H1 (cell line): ENCODE results near the gene PRKD1. TPM values are rescaled to one million over a fixed set of nuclear protein-coding genes. Genes with fewer than 3 reads are reported as not detected.

Experiments used
- CTCF ChIA-PET: fragments of 300-600 bp; sonication (Branson Sonifier 250); formaldehyde crosslinking; loops from one replicate; lab custom pipeline; 2021; ENCODE audit not compliant: partially characterized antibody; lab: Charles Lee
- POLR2A ChIA-PET: fragments of 300-600 bp; sonication (Branson Sonifier 250); formaldehyde crosslinking; loops from one replicate; lab custom pipeline; 2021; ENCODE audit warnings: inconsistent platforms; ENCODE audit not compliant: partially characterized antibody; lab: Charles Lee
- DNase-seq, 2 experiments: peaks; one replicate each; pipeline versions ENCODE4 v3.0.0 to v3.0.0-alpha.2; 2010 to 2022; ENCODE audit warnings: low spot score in 2 of 2, low read depth in 1 of 2, mixed read lengths in 1 of 2
- FAIRE-seq: peaks from 2 replicates; lab custom pipeline; 2011; peaks lifted over from hg19 to GRCh38; lab: Jason Lieb, UNC
- H2AFZ ChIP-seq: 2 replicates; pipeline ENCODE4 v1.8.1; 2012; ENCODE audit warnings: low read length, inconsistent platforms
- H2AK5ac ChIP-seq: 2 replicates; pipeline ENCODE4 v1.6.1; 2013; ENCODE audit warnings: low read depth, low read length
- H2BK120ac ChIP-seq: replicated peaks from 2 replicates; pipeline ENCODE3; 2013; ENCODE audit warnings: low read depth, low read length, inconsistent platforms
- H2BK12ac ChIP-seq: 2 replicates; pipeline ENCODE4 v1.6.1; 2013; ENCODE audit warnings: low read depth, low read length
- H2BK15ac ChIP-seq: 2 replicates; pipeline ENCODE4 v1.6.1; 2013; ENCODE audit warnings: low read length
- H2BK20ac ChIP-seq: 2 replicates; pipeline ENCODE4 v1.6.1; 2013; ENCODE audit warnings: low read length
- H2BK5ac ChIP-seq: 2 replicates; pipeline ENCODE4 v1.6.1; 2013; ENCODE audit warnings: low read depth, low read length
- H3K14ac ChIP-seq: 2 replicates; pipeline ENCODE4 v1.6.1; 2013; ENCODE audit warnings: inconsistent platforms; ENCODE audit not compliant: insufficient read length
- H3K18ac ChIP-seq: 2 replicates; pipeline ENCODE4 v1.6.1; 2013; ENCODE audit warnings: low read length; ENCODE audit errors: extremely low read depth
- H3K23ac ChIP-seq: 2 replicates; pipeline ENCODE4 v1.6.1; 2013; ENCODE audit warnings: inconsistent platforms; ENCODE audit not compliant: insufficient read length
- H3K23me2 ChIP-seq: 2 replicates; pipeline ENCODE4 v1.6.1; 2013; ENCODE audit warnings: low read depth, low read length
- H3K27ac ChIP-seq: 2 replicates; pipeline ENCODE4 v1.6.1; 2011; ENCODE audit warnings: low read depth, low read length, inconsistent platforms
- H3K27me3 ChIP-seq, 4 experiments: replicated peaks in 1 of 4; 1 replicate in 1 of 4; 2 replicates in 3 of 4; pipeline versions ENCODE4 v1.6.1 to v1.8.1; 2011 to 2013; ENCODE audit warnings: low read length in 3 of 4, mild to moderate bottlenecking in 3 of 4, inconsistent platforms in 2 of 4, mixed read lengths in 2 of 4, moderate library complexity in 1 of 4; ENCODE audit not compliant: control insufficient read depth in 3 of 4, insufficient read depth in 3 of 4; ENCODE audit errors: extremely low read depth in 1 of 4
- H3K36me3 ChIP-seq, 4 experiments: 2 replicates each; pipeline versions ENCODE4 v1.6.1 to v1.8.1; 2011 to 2013; ENCODE audit warnings: mild to moderate bottlenecking in 4 of 4, low read length in 3 of 4, moderate library complexity in 2 of 4, control low read depth in 1 of 4, inconsistent platforms in 1 of 4; ENCODE audit not compliant: insufficient read depth in 4 of 4, control insufficient read depth in 2 of 4
- H3K4ac ChIP-seq: replicated peaks from 2 replicates; pipeline ENCODE3; 2013; ENCODE audit warnings: low read length, low read depth, mixed read lengths, inconsistent platforms; ENCODE audit not compliant: insufficient read length
- H3K4me1 ChIP-seq, 4 experiments: replicated peaks in 1 of 4; 1 replicate in 1 of 4; 2 replicates in 3 of 4; pipeline versions ENCODE4 v1.6.1 to v1.8.1; 2011 to 2013; ENCODE audit warnings: low read length in 3 of 4, inconsistent platforms in 2 of 4, mixed read lengths in 1 of 4; ENCODE audit not compliant: insufficient read depth in 4 of 4, control insufficient read depth in 3 of 4
- H3K4me2 ChIP-seq, 2 experiments: 2 replicates each; pipeline versions ENCODE4 v1.6.1 to v1.8.1; 2011 to 2013; ENCODE audit warnings: low read depth in 2 of 2, low read length in 2 of 2, control low read depth in 1 of 2, inconsistent platforms in 1 of 2, mild to moderate bottlenecking in 1 of 2; ENCODE audit not compliant: insufficient read depth in 1 of 2
- H3K4me3 ChIP-seq, 4 experiments: fragments of 200-600, 300-600 bp in 1 of 4; sonication (generic), shearing (Covaris generic), sonication (Bioruptor Twin) in 1 of 4; 2 replicates each; pipeline versions ENCODE4 v1.5.1 to v1.8.1; 2011 to 2016; ENCODE audit warnings: low read length in 4 of 4, low read depth in 3 of 4, control low read depth in 2 of 4, inconsistent platforms in 2 of 4, mild to moderate bottlenecking in 2 of 4, mixed read lengths in 1 of 4, moderate library complexity in 1 of 4; ENCODE audit not compliant: insufficient read depth in 2 of 4; ENCODE audit errors: extremely low read depth in 1 of 4
- H3K56ac ChIP-seq: replicated peaks from 2 replicates; pipeline ENCODE3; 2013; ENCODE audit warnings: low read depth, mild to moderate bottlenecking, mixed read lengths, low read length, inconsistent platforms; ENCODE audit not compliant: insufficient read length
- H3K79me1 ChIP-seq: 2 replicates; pipeline ENCODE4 v1.6.1; 2013; ENCODE audit warnings: low read depth, low read length, control low read depth
- H3K79me2 ChIP-seq, 2 experiments: 2 replicates each; pipeline versions ENCODE4 v1.6.1 to v1.8.1; 2012 to 2013; ENCODE audit warnings: low read length in 2 of 2, mild to moderate bottlenecking in 2 of 2, inconsistent platforms in 1 of 2; ENCODE audit not compliant: insufficient read depth in 2 of 2, control insufficient read depth in 1 of 2
- H3K9ac ChIP-seq, 4 experiments: replicated peaks in 1 of 4; 1 replicate in 1 of 4; 2 replicates in 3 of 4; pipeline versions ENCODE4 v1.6.1 to v1.8.1; 2011 to 2013; ENCODE audit warnings: low read depth in 3 of 4, low read length in 3 of 4, control low read depth in 2 of 4, mild to moderate bottlenecking in 2 of 4, moderate library complexity in 2 of 4, inconsistent platforms in 1 of 4; ENCODE audit errors: extremely low read depth in 1 of 4
- H3K9me3 ChIP-seq, 2 experiments: 2 replicates each; pipeline versions ENCODE4 v1.6.1 to v1.8.1; 2012 to 2013; ENCODE audit warnings: mild to moderate bottlenecking in 2 of 2, moderate library complexity in 2 of 2, control low read depth in 1 of 2, inconsistent platforms in 1 of 2, low read depth in 1 of 2, low read length in 1 of 2, mixed read lengths in 1 of 2; ENCODE audit not compliant: insufficient read depth in 2 of 2
- H4K20me1 ChIP-seq, 2 experiments: replicated peaks in 1 of 2; 2 replicates each; pipeline versions ENCODE3 to v1.8.1; 2011 to 2013; ENCODE audit warnings: inconsistent platforms in 2 of 2, low read length in 2 of 2, mild to moderate bottlenecking in 1 of 2; ENCODE audit not compliant: insufficient read depth in 2 of 2, control insufficient read depth in 1 of 2
- H4K5ac ChIP-seq: 2 replicates; pipeline ENCODE4 v1.6.1; 2013; ENCODE audit warnings: low read length, low read depth, mixed read lengths, inconsistent platforms; ENCODE audit not compliant: insufficient read length
- H4K8ac ChIP-seq: 2 replicates; pipeline ENCODE4 v1.8.0; 2013; ENCODE audit warnings: mild to moderate bottlenecking, moderate library complexity, low read length, inconsistent platforms; ENCODE audit not compliant: insufficient read depth; ENCODE audit errors: extremely low read depth
- H4K91ac ChIP-seq: replicated peaks from 2 replicates; pipeline ENCODE3; 2013; ENCODE audit warnings: low read length, mixed read lengths, inconsistent platforms; ENCODE audit not compliant: insufficient read length
- CTBP2 ChIP-seq: IDR thresholded peaks from 2 replicates; pipeline ENCODE4 v1.7.0; 2011; ENCODE audit warnings: borderline replicate concordance, mild to moderate bottlenecking, moderate library complexity, mixed read lengths, low read length; ENCODE audit not compliant: insufficient read depth, insufficient read length
- NRF1 ChIP-seq: IDR thresholded peaks from 2 replicates; pipeline ENCODE4 v1.6.1; 2011; ENCODE audit warnings: mild to moderate bottlenecking, low read depth, low read length, improper control_type of control experiment
- RFX5 ChIP-seq: IDR thresholded peaks from 2 replicates; pipeline ENCODE4 v1.6.1; 2011; ENCODE audit warnings: low read depth, low read length, improper control_type of control experiment, borderline replicate concordance
- RXRA ChIP-seq: IDR thresholded peaks from 2 replicates; pipeline ENCODE4 v1.6.1; 2011; ENCODE audit warnings: low read depth, mild to moderate bottlenecking, low read length, moderate library complexity; ENCODE audit not compliant: insufficient read depth
- SP1 ChIP-seq: IDR thresholded peaks from 2 replicates; pipeline ENCODE4 v1.6.1; 2011; ENCODE audit warnings: low read depth, low read length
- TAF7 ChIP-seq: optimal IDR thresholded peaks from 2 replicates; pipeline ENCODE3; 2011; ENCODE audit warnings: low read depth, mild to moderate bottlenecking, inconsistent platforms, low read length, moderate library complexity, borderline replicate concordance
- TBP ChIP-seq: IDR thresholded peaks from 2 replicates; pipeline ENCODE4 v1.6.1; 2011; ENCODE audit warnings: low read depth, low read length, improper control_type of control experiment
- ZNF274 ChIP-seq: IDR thresholded peaks from 2 replicates; pipeline ENCODE4 v1.7.0; 2012; ENCODE audit warnings: low read length, borderline replicate concordance; ENCODE audit errors: extremely low read depth
- whole genome bisulfite sequencing, 2 experiments: shearing (Covaris generic) in 1 of 2; methylation state at CpG; one replicate each; pipeline versions ENCODE4 v1.1.6 to v1.1.7; 2013 to 2015; ENCODE audit warnings: low lambda C conversion rate in 2 of 2, mixed read lengths in 2 of 2, inconsistent platforms in 1 of 2, low coverage in 1 of 2, missing lambda C conversion rate in 1 of 2; ENCODE audit not compliant: insufficient replicate concordance in 2 of 2, insufficient coverage in 1 of 2, insufficient read length in 1 of 2; ENCODE audit errors: extremely low coverage in 1 of 2, missing lambda C conversion rate in 1 of 2; 5-methylcytosine and 5-hydroxymethylcytosine counted together
- polyA plus RNA-seq, 7 experiments: library from polyadenylated mRNA; depleted of rRNA in 3 of 7; stranded (reverse) in 5 of 7; unstranded in 2 of 7; fragments of >200 nt in 5 of 7; fragments of 200-250 nt in 2 of 7; gene quantifications; 1 replicate in 5 of 7; 2 replicates in 1 of 7; 4 replicates in 1 of 7; pipeline versions ENCODE4 v1.2.1 to v1.2.3, GENCODE V29; 2011 to 2013; ENCODE audit warnings: missing spikeins in 2 of 7, mixed read lengths in 2 of 7
- total RNA-seq: library from RNA; stranded (reverse); fragmentation: NEBNext Ultra II Directional; extraction: Animal tissue kit (Norgen Biotek cat#: 25700); gene quantifications from 2 replicates; pipeline ENCODE4 v1.2.1, GENCODE V29; 2021

Gene PRKD1
- total and polyA plus RNA-seq, 2 of the 8 experiments (the other 6 are each of a cell fraction or from before 2014, with no cell fraction given) = 3.6 to 6.8 TPM

DNA sequence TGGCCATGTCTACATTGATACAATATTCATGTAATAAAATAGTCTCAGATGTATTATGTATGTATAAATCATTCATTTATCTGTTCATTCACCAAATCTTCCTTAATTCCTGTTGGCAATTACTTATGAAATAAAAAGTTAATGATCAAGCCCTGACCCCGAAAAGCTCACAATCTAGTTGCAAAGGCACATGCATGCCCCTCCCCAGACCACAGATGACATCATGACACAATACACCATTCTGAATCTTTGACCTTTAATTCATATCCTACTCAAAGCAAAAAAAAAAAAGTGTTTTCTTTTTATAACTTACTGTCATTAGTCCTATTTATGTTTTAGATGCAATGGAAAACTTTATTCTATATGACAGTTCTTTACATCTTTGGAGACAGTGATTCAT lies 346.9 kb downstream of the PRKD1 start:
- Histone ChIP-seq H3K9ac (no peak overlapping the region), H2BK5ac (no peak overlapping the region), H3K18ac (no peak overlapping the region), H3K14ac (no peak overlapping the region), H3K27me3 (peaks cover 0 to 1% (median 0%) of the 10 kb centered on the region in 4 experiments; a peak in 1 of 7 replicates), H4K91ac (no peak overlapping the region), H2AK5ac (no peak overlapping the region), H4K8ac (no peak overlapping the region), H3K27ac (no peak overlapping the region), H3K4ac (no peak overlapping the region), H4K5ac (no peak overlapping the region), H3K4me2 (no peak overlapping the region), H4K20me1 (no peaks in the 10 kb centered on the region), H3K36me3 (no peaks in the 10 kb centered on the region), H3K79me2 (no peaks in the 10 kb centered on the region), H3K23me2 (no peaks in the 10 kb centered on the region), H3K4me1 (peaks cover 0 to 2% (median 0%) of the 10 kb centered on the region in 4 experiments; a peak in 1 of 7 replicates), H2BK12ac (no peak overlapping the region), H2BK20ac (no peak overlapping the region), H3K79me1 (no peaks in the 10 kb centered on the region), H3K4me3 (no peak overlapping the region), H3K56ac (no peak overlapping the region), H3K23ac (no peak overlapping the region), H3K9me3 (no peaks in the 10 kb centered on the region), H2BK120ac (no peak overlapping the region), H2BK15ac (no peak overlapping the region), H2AFZ (no peak overlapping the region)
- CTCF ChIA-PET = interaction anchor here (0.7 to 2.2 kb wide), 3 partner anchors 30 to 634 kb away, joined by 3 to 7 read pairs (median 3); no protein-coding TSS in a partner anchor
- TF ChIP-seq RXRA = no peak
- no peak for TF ChIP-seq CTBP2
- no peak for TF ChIP-seq RFX5
- TF ChIP-seq NRF1 = no peak
- TF ChIP-seq ZNF274 = no peak
- TF ChIP-seq TAF7 = no peak
- no peak for TF ChIP-seq TBP
- TF ChIP-seq SP1 = no peak
- WGBS, 2 experiments = 95% methylated on average over 1 of the region's 1 CpG; no CpG with 5 or more reads in 1 of the 2 experiments
- DNase-seq (no peak), FAIRE-seq (no peak)
- POLR2A ChIA-PET = no interaction called here
